ENCODE data around the gene FIGN.

FIGN gene

DNA sequence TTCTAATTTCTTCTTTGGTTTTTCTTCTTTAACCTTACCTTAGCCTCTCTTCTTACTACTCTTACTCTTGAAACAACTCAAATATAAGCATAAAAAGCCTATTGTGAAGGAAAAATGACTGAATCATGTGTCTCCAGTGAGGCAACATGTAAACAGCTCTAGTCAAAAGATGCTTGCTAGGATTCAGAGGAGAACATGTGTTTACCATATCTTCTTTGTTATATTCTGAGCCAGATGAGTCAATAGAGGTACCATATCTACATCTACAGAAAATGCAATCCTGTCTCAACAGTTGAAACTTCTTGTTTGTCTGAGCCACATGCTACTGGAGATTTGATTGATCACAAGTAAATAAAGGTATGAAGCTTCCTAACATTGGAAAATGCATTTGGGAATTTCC is 15.9 kb upstream of the FIGN start:
- Histone ChIP-seq H3K27me3 (no peaks in the 10 kb centered on the region), H3K36me3 (no peaks in the 10 kb centered on the region), H3K9me3 (no peaks in the 10 kb centered on the region), H3K4me1 (no peaks in the 10 kb centered on the region), H3K4me3 (ENCODE audit: low read depth, low read length) (no peak overlapping the region)
- DNase-seq = no peak
- TF ChIP-seq, protein P1, sequence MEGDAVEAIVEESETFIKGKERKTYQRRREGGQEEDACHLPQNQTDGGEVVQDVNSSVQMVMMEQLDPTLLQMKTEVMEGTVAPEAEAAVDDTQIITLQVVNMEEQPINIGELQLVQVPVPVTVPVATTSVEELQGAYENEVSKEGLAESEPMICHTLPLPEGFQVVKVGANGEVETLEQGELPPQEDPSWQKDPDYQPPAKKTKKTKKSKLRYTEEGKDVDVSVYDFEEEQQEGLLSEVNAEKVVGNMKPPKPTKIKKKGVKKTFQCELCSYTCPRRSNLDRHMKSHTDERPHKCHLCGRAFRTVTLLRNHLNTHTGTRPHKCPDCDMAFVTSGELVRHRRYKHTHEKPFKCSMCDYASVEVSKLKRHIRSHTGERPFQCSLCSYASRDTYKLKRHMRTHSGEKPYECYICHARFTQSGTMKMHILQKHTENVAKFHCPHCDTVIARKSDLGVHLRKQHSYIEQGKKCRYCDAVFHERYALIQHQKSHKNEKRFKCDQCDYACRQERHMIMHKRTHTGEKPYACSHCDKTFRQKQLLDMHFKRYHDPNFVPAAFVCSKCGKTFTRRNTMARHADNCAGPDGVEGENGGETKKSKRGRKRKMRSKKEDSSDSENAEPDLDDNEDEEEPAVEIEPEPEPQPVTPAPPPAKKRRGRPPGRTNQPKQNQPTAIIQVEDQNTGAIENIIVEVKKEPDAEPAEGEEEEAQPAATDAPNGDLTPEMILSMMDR (IDR thresholded peaks at IDR 0.05; ENCODE audit: low read depth, low read length) = no peak

DNA sequence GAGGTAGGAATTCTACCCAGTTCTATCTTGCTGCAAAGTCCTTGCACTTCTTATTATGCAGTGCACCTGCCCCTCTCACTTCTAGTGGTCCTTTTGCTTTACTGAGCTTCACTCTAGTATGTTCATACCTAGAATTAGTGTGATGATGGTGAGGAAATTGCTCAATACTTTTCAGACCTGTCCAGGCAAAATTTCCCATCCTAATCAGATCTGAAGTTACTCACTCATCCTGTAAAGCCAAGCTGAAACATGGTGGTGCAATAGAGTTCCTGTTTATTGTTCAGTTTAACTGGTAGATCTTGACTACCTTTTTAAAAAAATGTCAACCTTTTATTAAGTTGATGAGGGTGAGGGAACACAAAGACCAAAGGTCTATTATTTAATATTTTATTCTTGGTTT is 12.6 kb upstream of the FIGN start:
- H3K4me1 ChIP-seq = no peaks in the 10 kb centered on the region
- no peak overlapping the region for H3K4me3 ChIP-seq (ENCODE audit: low read depth, low read length)
- H3K27me3 ChIP-seq = no peaks in the 10 kb centered on the region
- H3K9me3 ChIP-seq = no peaks in the 10 kb centered on the region
- TF ChIP-seq, protein P1 (IDR thresholded peaks at IDR 0.05; ENCODE audit: low read depth, low read length) = no peak
- DNase-seq = no peak
- no peaks in the 10 kb centered on the region for H3K36me3 ChIP-seq

DNA sequence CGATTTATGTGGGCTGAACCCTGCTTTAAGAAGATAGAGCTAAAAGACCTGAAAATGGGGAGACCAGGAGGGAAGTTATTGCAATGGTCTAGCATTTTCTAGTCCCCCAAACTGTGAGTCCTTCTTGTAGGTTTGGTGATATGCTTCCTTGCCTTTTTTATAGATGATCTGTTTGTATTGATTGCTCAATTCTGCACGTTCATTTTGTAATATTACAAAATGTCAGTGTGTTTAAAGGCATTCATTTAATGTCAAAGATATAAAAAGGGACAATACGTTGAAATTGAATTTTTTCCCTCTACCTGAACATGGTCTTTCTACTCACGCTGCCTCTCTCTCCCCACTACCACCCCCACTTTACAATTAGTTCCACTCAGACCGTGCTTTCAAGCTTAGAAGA is 5.6 kb upstream of the FIGN start:
- Histone ChIP-seq H3K4me1 (no peaks in the 10 kb centered on the region), H3K27me3 (no peaks in the 10 kb centered on the region), H3K36me3 (no peaks in the 10 kb centered on the region), H3K9me3 (no peaks in the 10 kb centered on the region), H3K4me3 (ENCODE audit: low read depth, low read length) (no peak overlapping the region)
- no peak for DNase-seq
- TF ChIP-seq, protein P1 (IDR thresholded peaks at IDR 0.05; ENCODE audit: low read depth, low read length) = no peak

DNA sequence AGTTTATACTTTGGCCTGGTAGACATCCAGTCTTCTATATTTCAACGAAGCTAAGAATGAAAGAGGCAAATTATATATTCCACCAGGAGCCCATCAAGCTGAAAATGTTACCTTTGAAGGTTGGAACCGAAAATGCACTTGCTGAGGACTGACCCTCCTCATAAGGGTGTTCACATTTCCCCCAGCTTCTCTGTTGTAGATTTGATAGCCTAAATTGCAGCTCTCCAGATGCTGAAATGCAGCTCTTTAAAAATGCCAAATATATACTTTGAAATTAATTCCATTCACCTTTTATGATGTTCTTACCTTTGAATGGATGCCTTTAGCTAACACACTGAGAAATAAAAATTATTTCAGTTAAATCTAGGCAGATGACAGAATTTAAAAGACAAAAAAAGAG is 1.8 kb upstream of the FIGN start:
- TF ChIP-seq, protein P1 (IDR thresholded peaks at IDR 0.05; ENCODE audit: low read depth, low read length) = no peak
- H3K27me3 ChIP-seq = no peaks in the 10 kb centered on the region
- H3K9me3 ChIP-seq = no peaks in the 10 kb centered on the region
- DNase-seq = no peak
- no peaks in the 10 kb centered on the region for H3K36me3 ChIP-seq
- H3K4me1 ChIP-seq = no peaks in the 10 kb centered on the region
- no peak overlapping the region for H3K4me3 ChIP-seq (ENCODE audit: low read depth, low read length)

DNA sequence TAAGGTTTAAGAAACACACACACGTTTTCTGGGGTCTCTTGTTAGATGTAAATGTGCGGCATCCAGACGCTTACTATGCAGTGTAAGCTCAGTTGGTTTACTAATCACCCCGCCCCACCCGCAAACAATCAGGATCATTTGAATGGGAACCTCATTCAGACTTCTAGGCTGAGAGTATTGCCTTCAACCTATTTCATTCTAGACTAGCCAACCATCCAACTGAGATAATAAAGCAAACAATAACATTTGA is 1.3 kb upstream of the FIGN start:
- H3K9me3 ChIP-seq = no peaks in the 10 kb centered on the region
- H3K27me3 ChIP-seq = no peaks in the 10 kb centered on the region
- TF ChIP-seq, protein P1 (IDR thresholded peaks at IDR 0.05; ENCODE audit: low read depth, low read length) = no peak
- H3K4me3 ChIP-seq (ENCODE audit: low read depth, low read length) = peak overlapping the region; percentile 81
- no peaks in the 10 kb centered on the region for H3K36me3 ChIP-seq
- DNase-seq = no peak
- no peaks in the 10 kb centered on the region for H3K4me1 ChIP-seq

DNA sequence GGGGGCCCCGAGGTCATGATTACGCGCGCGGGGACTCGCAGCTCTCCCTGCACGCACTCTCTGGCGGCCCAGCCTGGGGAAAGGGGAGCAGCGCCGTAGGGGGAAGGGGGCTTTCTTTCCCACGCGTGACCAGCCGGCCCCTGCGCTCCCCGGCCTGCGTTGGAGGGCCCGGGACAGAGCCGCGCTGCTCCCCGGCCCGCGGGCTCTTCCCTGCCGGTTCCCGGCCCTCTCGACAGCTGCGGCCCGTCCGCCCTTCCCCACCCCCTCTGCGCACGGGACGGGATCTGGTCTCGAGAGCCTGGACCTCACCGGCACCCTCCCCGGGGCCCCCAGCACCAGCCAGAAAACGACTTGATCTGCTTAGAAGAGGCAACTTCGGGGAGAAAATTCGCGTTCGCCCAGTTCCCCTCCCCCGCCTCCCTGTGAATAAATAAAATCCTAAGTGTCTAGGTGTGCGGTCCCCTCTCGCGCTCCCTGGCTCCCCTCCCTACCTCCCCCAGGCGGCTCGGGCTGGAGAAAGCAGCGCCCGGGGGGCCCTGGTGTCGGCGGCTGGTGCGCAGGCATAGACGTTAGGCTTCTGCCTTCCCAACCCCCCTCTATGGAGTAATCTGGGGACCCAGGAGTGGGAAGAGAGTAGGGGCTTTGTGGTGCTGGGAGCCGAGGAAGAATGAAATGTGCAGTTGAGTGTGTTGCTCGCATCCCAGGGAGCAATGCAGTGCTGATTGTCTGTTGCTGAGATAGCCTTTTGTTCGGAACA is 803 bp upstream of the FIGN start:
- no peaks in the 10 kb centered on the region for H3K27me3 ChIP-seq
- H3K4me1 ChIP-seq = no peaks in the 10 kb centered on the region
- no peaks in the 10 kb centered on the region for H3K9me3 ChIP-seq
- DNase-seq = peak; percentile 66
- no peaks in the 10 kb centered on the region for H3K36me3 ChIP-seq
- peak overlapping the region; percentile 81 for H3K4me3 ChIP-seq (ENCODE audit: low read depth, low read length)
- TF ChIP-seq, protein P1 (IDR thresholded peaks at IDR 0.05; ENCODE audit: low read depth, low read length) = peak; percentile 20
